HepG2 (cell line): Measurements from ENCODE around the gene CCDC57. TPM values are rescaled to one million over a fixed set of nuclear protein-coding genes. Genes with fewer than 3 reads are reported as not detected.

ENCODE experiments used
- CREB1 ChIP-seq, 2 experiments: fragments of 450-650 bp in 1 of 2; IDR thresholded peaks; 2 replicates each; pipeline ENCODE4 v1.6.1; 2016 to 2017; ENCODE audit warnings: control low read depth in 1 of 2, mild to moderate bottlenecking in 1 of 2, missing compliant biosample characterization in 1 of 2, missing genetic modification characterization in 1 of 2
- GLI4 ChIP-seq: sonication (generic); formaldehyde crosslinking; IDR thresholded peaks from 2 replicates; pipeline ENCODE4 v1.5.1; 2020; ENCODE audit warnings: missing genetic modification reagents, mild to moderate bottlenecking, moderate library complexity, borderline replicate concordance
- HDAC6 ChIP-seq: fragments of 200-600 bp; sonication (generic); IDR thresholded peaks from 2 replicates; pipeline ENCODE4 v1.7.0; 2017; ENCODE audit warnings: mild to moderate bottlenecking, antibody characterized with exemption, low read length, low read depth
- IKZF1 ChIP-seq: fragments of 450-650 bp; IDR thresholded peaks from 2 replicates; pipeline ENCODE4 v1.7.1; 2016
- PHB2 ChIP-seq: fragments of 450-650 bp; IDR thresholded peaks from 2 replicates; pipeline ENCODE4 v1.6.1; 2018; ENCODE audit not compliant: partially characterized antibody
- XBP1 ChIP-seq: sonication (generic); formaldehyde crosslinking; IDR thresholded peaks from 2 replicates; pipeline ENCODE4 v1.5.0; 2020; ENCODE audit warnings: missing genetic modification reagents
- ZMYM3 ChIP-seq: sonication (generic); formaldehyde crosslinking; IDR thresholded peaks from 2 replicates; pipeline ENCODE4 v1.5.1; 2020; ENCODE audit warnings: mild to moderate bottlenecking, missing genetic modification reagents
- ZNF207 ChIP-seq: fragments of 450-650 bp; IDR thresholded peaks from 2 replicates; pipeline ENCODE4 v1.6.1; 2016; ENCODE audit warnings: antibody characterized with exemption, borderline replicate concordance
- ZNF543 ChIP-seq: sonication (generic); formaldehyde crosslinking; IDR thresholded peaks from 2 replicates; pipeline ENCODE4 v1.4.0; 2020; ENCODE audit warnings: mild to moderate bottlenecking, missing genetic modification reagents
- ZNF570 ChIP-seq: sonication (generic); formaldehyde crosslinking; IDR thresholded peaks from 2 replicates; pipeline ENCODE4 v1.4.0; 2020; ENCODE audit warnings: mild to moderate bottlenecking, missing genetic modification reagents, borderline replicate concordance
- ZNF607 ChIP-seq: sonication (generic); formaldehyde crosslinking; IDR thresholded peaks from 2 replicates; pipeline ENCODE4 v1.5.1; 2020; ENCODE audit warnings: missing genetic modification reagents, mild to moderate bottlenecking, borderline replicate concordance
- ZNF616 ChIP-seq: sonication (generic); formaldehyde crosslinking; IDR thresholded peaks from 2 replicates; pipeline ENCODE4 v1.5.0; 2020; ENCODE audit warnings: low read depth, mild to moderate bottlenecking, missing genetic modification reagents
- polyA plus RNA-seq, 8 experiments: library from polyadenylated mRNA; depleted of rRNA in 3 of 8; stranded (reverse) in 7 of 8; unstranded in 1 of 8; fragments of >200 nt; fragmentation: Illumina TruSeq in 4 of 8; extraction: Trizol in 4 of 8; gene quantifications; 2 replicates each; pipeline versions ENCODE4 v1.2.1 to v1.2.3, GENCODE V29; 2011 to 2016; ENCODE audit warnings: low read depth in 4 of 8, missing spikeins in 1 of 8, mixed read lengths in 1 of 8; ENCODE audit not compliant: insufficient read depth in 1 of 8
- total RNA-seq, 5 experiments: library from RNA; depleted of rRNA; stranded (reverse); fragments of >200 nt; fragmentation: Illumina TruSeq; extraction: Trizol; gene quantifications; 2 replicates each; pipeline ENCODE4 v1.2.3, GENCODE V29; 2016; ENCODE audit warnings: low read depth in 1 of 5
- TF ChIP-seq, protein P1 (sequence below): sonication (generic); formaldehyde crosslinking; IDR thresholded peaks from 2 replicates; pipeline ENCODE4 v1.4.0; 2020; ENCODE audit warnings: missing genetic modification reagents, borderline replicate concordance
- TF ChIP-seq, protein P2 (sequence below): IDR thresholded peaks from 2 replicates; pipeline ENCODE4 v1.6.1; 2018; ENCODE audit warnings: missing genetic modification reagents
- TF ChIP-seq, protein P3 (sequence below): sonication (generic); formaldehyde crosslinking; IDR thresholded peaks from 2 replicates; pipeline ENCODE4 v1.4.0; 2020; ENCODE audit warnings: missing genetic modification reagents
- TF ChIP-seq, protein P4 (sequence below): IDR thresholded peaks from 2 replicates; pipeline ENCODE4 v1.6.1; 2012; ENCODE audit warnings: low read length, improper control_type of control experiment

The CCDC57 gene
- total and polyA plus RNA-seq, 2 of the 13 experiments (the other 11 are each of a cell fraction or from before 2014, with no cell fraction given): 59.3 to 59.9 TPM

DNA sequence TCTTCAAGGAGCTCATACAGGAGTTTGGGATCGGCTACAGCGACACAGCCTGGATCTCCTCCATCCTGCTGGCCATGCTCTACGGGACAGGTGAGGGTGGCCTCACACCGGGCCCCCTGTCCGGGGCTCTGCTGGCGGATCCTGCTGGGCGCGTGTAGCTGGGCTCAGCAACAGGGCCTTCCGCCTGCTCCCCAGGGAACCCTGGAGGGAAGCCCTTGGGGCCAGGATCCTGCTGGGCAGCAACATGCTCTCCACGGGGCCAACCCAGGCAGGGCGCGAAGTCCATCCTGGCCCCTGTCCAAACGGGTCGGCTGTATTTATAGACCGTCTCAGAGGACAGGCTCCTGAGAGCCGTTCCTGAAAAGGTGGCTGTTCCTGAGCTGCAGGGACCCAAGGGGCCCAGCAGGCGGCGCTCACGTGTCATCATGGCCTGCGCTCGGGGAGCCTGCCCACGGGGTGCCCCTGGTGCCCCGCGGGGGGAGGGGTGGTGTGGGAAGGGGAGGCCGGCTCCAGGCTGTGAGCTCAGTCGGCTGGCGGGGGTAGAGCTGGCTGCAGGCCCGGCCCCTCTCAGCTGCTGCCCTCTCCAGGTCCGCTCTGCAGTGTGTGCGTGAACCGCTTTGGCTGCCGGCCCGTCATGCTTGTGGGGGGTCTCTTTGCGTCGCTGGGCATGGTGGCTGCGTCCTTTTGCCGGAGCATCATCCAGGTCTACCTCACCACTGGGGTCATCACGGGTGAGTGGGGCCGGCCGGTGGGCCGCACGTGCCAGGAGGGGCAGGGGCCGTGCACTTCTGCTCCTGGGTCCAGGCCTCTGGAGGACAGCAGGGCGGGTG is 23.7 kb upstream of the CCDC57 start (continued):
- TF ChIP-seq, protein P1, sequence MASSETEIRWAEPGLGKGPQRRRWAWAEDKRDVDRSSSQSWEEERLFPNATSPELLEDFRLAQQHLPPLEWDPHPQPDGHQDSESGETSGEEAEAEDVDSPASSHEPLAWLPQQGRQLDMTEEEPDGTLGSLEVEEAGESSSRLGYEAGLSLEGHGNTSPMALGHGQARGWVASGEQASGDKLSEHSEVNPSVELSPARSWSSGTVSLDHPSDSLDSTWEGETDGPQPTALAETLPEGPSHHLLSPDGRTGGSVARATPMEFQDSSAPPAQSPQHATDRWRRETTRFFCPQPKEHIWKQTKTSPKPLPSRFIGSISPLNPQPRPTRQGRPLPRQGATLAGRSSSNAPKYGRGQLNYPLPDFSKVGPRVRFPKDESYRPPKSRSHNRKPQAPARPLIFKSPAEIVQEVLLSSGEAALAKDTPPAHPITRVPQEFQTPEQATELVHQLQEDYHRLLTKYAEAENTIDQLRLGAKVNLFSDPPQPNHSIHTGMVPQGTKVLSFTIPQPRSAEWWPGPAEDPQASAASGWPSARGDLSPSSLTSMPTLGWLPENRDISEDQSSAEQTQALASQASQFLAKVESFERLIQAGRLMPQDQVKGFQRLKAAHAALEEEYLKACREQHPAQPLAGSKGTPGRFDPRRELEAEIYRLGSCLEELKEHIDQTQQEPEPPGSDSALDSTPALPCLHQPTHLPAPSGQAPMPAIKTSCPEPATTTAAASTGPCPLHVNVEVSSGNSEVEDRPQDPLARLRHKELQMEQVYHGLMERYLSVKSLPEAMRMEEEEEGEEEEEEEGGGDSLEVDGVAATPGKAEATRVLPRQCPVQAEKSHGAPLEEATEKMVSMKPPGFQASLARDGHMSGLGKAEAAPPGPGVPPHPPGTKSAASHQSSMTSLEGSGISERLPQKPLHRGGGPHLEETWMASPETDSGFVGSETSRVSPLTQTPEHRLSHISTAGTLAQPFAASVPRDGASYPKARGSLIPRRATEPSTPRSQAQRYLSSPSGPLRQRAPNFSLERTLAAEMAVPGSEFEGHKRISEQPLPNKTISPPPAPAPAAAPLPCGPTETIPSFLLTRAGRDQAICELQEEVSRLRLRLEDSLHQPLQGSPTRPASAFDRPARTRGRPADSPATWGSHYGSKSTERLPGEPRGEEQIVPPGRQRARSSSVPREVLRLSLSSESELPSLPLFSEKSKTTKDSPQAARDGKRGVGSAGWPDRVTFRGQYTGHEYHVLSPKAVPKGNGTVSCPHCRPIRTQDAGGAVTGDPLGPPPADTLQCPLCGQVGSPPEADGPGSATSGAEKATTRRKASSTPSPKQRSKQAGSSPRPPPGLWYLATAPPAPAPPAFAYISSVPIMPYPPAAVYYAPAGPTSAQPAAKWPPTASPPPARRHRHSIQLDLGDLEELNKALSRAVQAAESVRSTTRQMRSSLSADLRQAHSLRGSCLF (CRISPR knock-in tag): peak; percentile 85; the same call in 1 of the 2 replicates
- TF ChIP-seq, protein P2, sequence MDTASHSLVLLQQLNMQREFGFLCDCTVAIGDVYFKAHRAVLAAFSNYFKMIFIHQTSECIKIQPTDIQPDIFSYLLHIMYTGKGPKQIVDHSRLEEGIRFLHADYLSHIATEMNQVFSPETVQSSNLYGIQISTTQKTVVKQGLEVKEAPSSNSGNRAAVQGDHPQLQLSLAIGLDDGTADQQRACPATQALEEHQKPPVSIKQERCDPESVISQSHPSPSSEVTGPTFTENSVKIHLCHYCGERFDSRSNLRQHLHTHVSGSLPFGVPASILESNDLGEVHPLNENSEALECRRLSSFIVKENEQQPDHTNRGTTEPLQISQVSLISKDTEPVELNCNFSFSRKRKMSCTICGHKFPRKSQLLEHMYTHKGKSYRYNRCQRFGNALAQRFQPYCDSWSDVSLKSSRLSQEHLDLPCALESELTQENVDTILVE (CRISPR knock-in tag): peak; percentile 92
- no peak for TF ChIP-seq GLI4 (CRISPR knock-in tag)
- peak; percentile 93; the same call in 1 of the 2 replicates for TF ChIP-seq ZNF616 (CRISPR knock-in tag)
- TF ChIP-seq IKZF1: no peak
- TF ChIP-seq, protein P3, sequence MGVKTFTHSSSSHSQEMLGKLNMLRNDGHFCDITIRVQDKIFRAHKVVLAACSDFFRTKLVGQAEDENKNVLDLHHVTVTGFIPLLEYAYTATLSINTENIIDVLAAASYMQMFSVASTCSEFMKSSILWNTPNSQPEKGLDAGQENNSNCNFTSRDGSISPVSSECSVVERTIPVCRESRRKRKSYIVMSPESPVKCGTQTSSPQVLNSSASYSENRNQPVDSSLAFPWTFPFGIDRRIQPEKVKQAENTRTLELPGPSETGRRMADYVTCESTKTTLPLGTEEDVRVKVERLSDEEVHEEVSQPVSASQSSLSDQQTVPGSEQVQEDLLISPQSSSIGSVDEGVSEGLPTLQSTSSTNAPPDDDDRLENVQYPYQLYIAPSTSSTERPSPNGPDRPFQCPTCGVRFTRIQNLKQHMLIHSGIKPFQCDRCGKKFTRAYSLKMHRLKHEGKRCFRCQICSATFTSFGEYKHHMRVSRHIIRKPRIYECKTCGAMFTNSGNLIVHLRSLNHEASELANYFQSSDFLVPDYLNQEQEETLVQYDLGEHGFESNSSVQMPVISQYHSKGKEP (CRISPR knock-in tag): peak; percentile 93
- TF ChIP-seq ZNF207: no peak
- TF ChIP-seq XBP1 (CRISPR knock-in tag): peak; percentile 92; the same call in 1 of the 2 replicates
- TF ChIP-seq CREB1 (IDR thresholded peaks at IDR 0.05): no peak
- no peak for TF ChIP-seq CREB1 (CRISPR knock-in tag; IDR thresholded peaks at IDR 0.05)
- peak; percentile 89; the same call in 1 of the 2 replicates for TF ChIP-seq ZNF570
- TF ChIP-seq ZNF543 (CRISPR knock-in tag): peak; percentile 99
- TF ChIP-seq PHB2: no peak
- no peak; the same call in 1 of the 2 replicates for TF ChIP-seq ZMYM3 (CRISPR knock-in tag)
- TF ChIP-seq ZNF607: peak; percentile 96
- TF ChIP-seq, protein P4, sequence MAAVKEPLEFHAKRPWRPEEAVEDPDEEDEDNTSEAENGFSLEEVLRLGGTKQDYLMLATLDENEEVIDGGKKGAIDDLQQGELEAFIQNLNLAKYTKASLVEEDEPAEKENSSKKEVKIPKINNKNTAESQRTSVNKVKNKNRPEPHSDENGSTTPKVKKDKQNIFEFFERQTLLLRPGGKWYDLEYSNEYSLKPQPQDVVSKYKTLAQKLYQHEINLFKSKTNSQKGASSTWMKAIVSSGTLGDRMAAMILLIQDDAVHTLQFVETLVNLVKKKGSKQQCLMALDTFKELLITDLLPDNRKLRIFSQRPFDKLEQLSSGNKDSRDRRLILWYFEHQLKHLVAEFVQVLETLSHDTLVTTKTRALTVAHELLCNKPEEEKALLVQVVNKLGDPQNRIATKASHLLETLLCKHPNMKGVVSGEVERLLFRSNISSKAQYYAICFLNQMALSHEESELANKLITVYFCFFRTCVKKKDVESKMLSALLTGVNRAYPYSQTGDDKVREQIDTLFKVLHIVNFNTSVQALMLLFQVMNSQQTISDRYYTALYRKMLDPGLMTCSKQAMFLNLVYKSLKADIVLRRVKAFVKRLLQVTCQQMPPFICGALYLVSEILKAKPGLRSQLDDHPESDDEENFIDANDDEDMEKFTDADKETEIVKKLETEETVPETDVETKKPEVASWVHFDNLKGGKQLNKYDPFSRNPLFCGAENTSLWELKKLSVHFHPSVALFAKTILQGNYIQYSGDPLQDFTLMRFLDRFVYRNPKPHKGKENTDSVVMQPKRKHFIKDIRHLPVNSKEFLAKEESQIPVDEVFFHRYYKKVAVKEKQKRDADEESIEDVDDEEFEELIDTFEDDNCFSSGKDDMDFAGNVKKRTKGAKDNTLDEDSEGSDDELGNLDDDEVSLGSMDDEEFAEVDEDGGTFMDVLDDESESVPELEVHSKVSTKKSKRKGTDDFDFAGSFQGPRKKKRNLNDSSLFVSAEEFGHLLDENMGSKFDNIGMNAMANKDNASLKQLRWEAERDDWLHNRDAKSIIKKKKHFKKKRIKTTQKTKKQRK: no peak
- no peak for TF ChIP-seq HDAC6
